A673 (cell line): ENCODE data around the gene SYNJ2. TPM values are rescaled to one million over a fixed set of nuclear protein-coding genes. Genes with fewer than 3 reads are reported as not detected.
A peak's percentile ranks its signal among the peaks of the same experiment; 100 is the strongest.

Experiments
- BruUV-seq: library from RNA; stranded (reverse); fragments of 400-500 nt; replicated peaks from 2 replicates; lab custom pipeline; 2021; lab: Mats Ljungman, UMichigan
- CTCF ChIA-PET: fragments of 300-600 bp; sonication (Branson Sonifier 250); formaldehyde crosslinking; loops from one replicate; lab custom pipeline; 2022; ENCODE audit warnings: antibody characterized with exemption; lab: Charles Lee
- POLR2A ChIA-PET: fragments of 300-600 bp; sonication (Branson Sonifier 250); formaldehyde crosslinking; loops from one replicate; lab custom pipeline; 2022; ENCODE audit warnings: antibody characterized with exemption; ENCODE audit not compliant: low non-redundant PET; lab: Charles Lee
- DNase-seq: peaks from one replicate; pipeline ENCODE4 v3.0.0-alpha.2; 2015; ENCODE audit warnings: low spot score
- H3K27ac ChIP-seq: fragments of 200-600 bp; sonication (generic); 2 replicates; pipeline ENCODE4 v1.5.1; 2016; ENCODE audit warnings: mixed run types, low read depth, mild to moderate bottlenecking, mixed read lengths, antibody characterized with exemption, low read length; ENCODE audit not compliant: poor library complexity, severe bottlenecking
- H3K27me3 ChIP-seq: fragments of 200-600 bp; sonication (generic); replicated peaks from 2 replicates; pipeline ENCODE4 v1.6.1; 2017; ENCODE audit warnings: mixed run types, low read depth, mild to moderate bottlenecking, mixed read lengths, antibody characterized with exemption, low read length; ENCODE audit not compliant: insufficient read depth, poor library complexity
- H3K36me3 ChIP-seq: fragments of 200-600 bp; sonication (generic); 2 replicates; pipeline ENCODE4 v1.6.1; 2016; ENCODE audit warnings: mixed run types, mild to moderate bottlenecking, mixed read lengths, antibody characterized with exemption, low read length; ENCODE audit not compliant: insufficient read depth, poor library complexity, severe bottlenecking
- H3K4me1 ChIP-seq: fragments of 200-600 bp; sonication (generic); 2 replicates; pipeline ENCODE4 v1.6.1; 2017; ENCODE audit warnings: mixed run types, mild to moderate bottlenecking, mixed read lengths, antibody characterized with exemption, low read length; ENCODE audit not compliant: insufficient read depth, poor library complexity, severe bottlenecking
- H3K4me3 ChIP-seq: fragments of 200-600 bp; sonication (generic); 2 replicates; pipeline ENCODE4 v1.5.1; 2016; ENCODE audit warnings: low read depth, mixed run types, mild to moderate bottlenecking, mixed read lengths, low read length; ENCODE audit not compliant: poor library complexity, severe bottlenecking
- H3K9me3 ChIP-seq: fragments of 200-600 bp; sonication (generic); 2 replicates; pipeline ENCODE4 v1.6.1; 2016; ENCODE audit warnings: mixed run types, low read depth, mild to moderate bottlenecking, mixed read lengths, antibody characterized with exemption, low read length; ENCODE audit not compliant: poor library complexity, severe bottlenecking
- CTCF ChIP-seq: fragments of 300-800, 200-600 bp; sonication (generic); conservative IDR thresholded peaks from 2 replicates; pipeline ENCODE4 v1.5.1; 2017; ENCODE audit warnings: low read depth, mild to moderate bottlenecking, antibody characterized with exemption, low read length, moderate library complexity, mixed read lengths
- EZH2 ChIP-seq: fragments of 200-600 bp; sonication (generic); IDR thresholded peaks from 2 replicates; pipeline ENCODE4 v1.6.1; 2017; ENCODE audit warnings: borderline replicate concordance, low read depth, mild to moderate bottlenecking, mixed read lengths, antibody characterized with exemption, low read length; ENCODE audit not compliant: poor library complexity, severe bottlenecking
- intact Hi-C: fragments of 100-400 bp; cut with micrococcal nuclease; formaldehyde crosslinking; loops from one replicate; pipeline ENCODE4 v1.10.0; 2022; ENCODE audit not compliant: unreplicated experiment
- total RNA-seq: library from RNA; stranded (reverse); gene quantifications from 2 replicates; pipeline ENCODE4 v1.2.3, GENCODE V29; 2021

SYNJ2 gene
- total RNA-seq, 1 experiment from 2014 or later: 37.0 TPM

- TF ChIP-seq EZH2: no peak
- TF ChIP-seq CTCF: no peak
- Histone ChIP-seq H3K4me3 (no peak overlapping the region), H3K4me1 (peaks cover 22% of the 10 kb centered on the region), H3K27me3 (no peaks in the 10 kb centered on the region), H3K36me3 (no peaks in the 10 kb centered on the region), H3K27ac (peak overlapping the region; percentile 37), H3K9me3 (no peaks in the 10 kb centered on the region)
- DNase-seq: no peak
- ChIA-PET POLR2A (no interaction called here), CTCF (no interaction called here)
- BruUV-seq: no TSS peak
- intact Hi-C loops: loop anchor here (5.0 kb wide), 1 partner anchor 79 kb away; no protein-coding TSS in a partner anchor
Measured at GRCh38 chr6:157988700-157989063, 7.0 kb downstream of the SYNJ2 start.

- ChIA-PET POLR2A (no interaction called here), CTCF (no interaction called here)
- TF ChIP-seq CTCF: no peak
- no peak for TF ChIP-seq EZH2
- H3K27ac ChIP-seq: no peak overlapping the region
- no peaks in the 10 kb centered on the region for H3K9me3 ChIP-seq
- no TSS peak for BruUV-seq
- no peak overlapping the region for H3K4me3 ChIP-seq
- intact Hi-C loops: loop anchor here (5.0 kb wide), 1 partner anchor 78 kb away; no protein-coding TSS in a partner anchor
- peaks cover 22% of the 10 kb centered on the region for H3K4me1 ChIP-seq
- H3K36me3 ChIP-seq: no peaks in the 10 kb centered on the region
- no peaks in the 10 kb centered on the region for H3K27me3 ChIP-seq
- peak; percentile 71 for DNase-seq
Measured at GRCh38 chr6:157989541-157990289, 8.1 kb downstream of the SYNJ2 start.

- peak overlapping the region; percentile 42 for H3K27ac ChIP-seq
- H3K9me3 ChIP-seq: no peaks in the 10 kb centered on the region
- H3K4me3 ChIP-seq: no peak overlapping the region
- POLR2A ChIA-PET: no interaction called here
- DNase-seq: peak; percentile 67
- intact Hi-C loops: no loop called here
- peaks cover 21% of the 10 kb centered on the region for H3K4me1 ChIP-seq
- BruUV-seq: no TSS peak
- CTCF ChIA-PET: no interaction called here
- H3K36me3 ChIP-seq: no peaks in the 10 kb centered on the region
- H3K27me3 ChIP-seq: no peaks in the 10 kb centered on the region
- TF ChIP-seq CTCF (no peak), EZH2 (no peak)
Measured at GRCh38 chr6:157990321-157991066, 8.8 kb downstream of the SYNJ2 start.
